Activated CD4-positive, alpha-beta T cell treated with anti-CD3 and anti-CD28 coated beads, Interleukin-10, Interleukin-2, amounts not matched to agents 100 ng/mL and 50 ng/mL, durations not matched to agents 16 hours and 8 hours (primary cell): ENCODE data around the gene ZP2.
"Not testable (repeated sequence)": the region's sequence is repeated elsewhere in the genome, so short reads cannot be mapped to it uniquely, and the experiment has no call there.

ENCODE experiments used
- DNase-seq: peaks from one replicate; pipeline ENCODE4 v3.0.0-alpha.2; 2020

ZP2 gene

DNA sequence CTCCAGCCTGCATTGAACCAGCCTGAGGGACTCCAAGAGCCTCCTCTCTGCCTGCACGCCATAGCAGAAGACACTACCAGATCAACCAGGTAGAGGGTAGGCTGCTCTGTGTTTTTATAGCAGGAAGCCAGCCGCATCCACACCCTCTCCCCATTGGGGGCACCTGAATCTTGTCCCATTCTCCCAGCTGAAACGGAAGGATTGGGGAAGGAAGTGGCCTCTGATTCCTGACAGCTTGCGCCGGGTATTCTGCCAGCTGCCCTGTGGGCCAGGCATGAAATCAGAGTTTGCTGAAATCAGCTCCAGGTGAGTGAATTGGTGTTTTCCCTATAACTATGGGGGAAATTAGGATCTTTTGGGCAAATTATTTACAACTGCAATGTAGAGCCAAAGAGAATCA, at the start of gene ZP2:
TSS of gene ZP2 (minus strand) at position 89 of the 400 bp plus-strand sequence. CDS start at position 62, 27 bp downstream.
- no peak for DNase-seq

- DNase-seq: no peak
Observed at GRCh38 chr16:21257284-21257683, 45.9 kb upstream of the ZP2 start.

GRCh38 chr16:21256636-21257035, 45.3 kb upstream of the ZP2 start:
- DNase-seq: no peak

- no peak for DNase-seq
Observed at GRCh38 chr16:21253470-21253869, 42.1 kb upstream of the ZP2 start.

DNA sequence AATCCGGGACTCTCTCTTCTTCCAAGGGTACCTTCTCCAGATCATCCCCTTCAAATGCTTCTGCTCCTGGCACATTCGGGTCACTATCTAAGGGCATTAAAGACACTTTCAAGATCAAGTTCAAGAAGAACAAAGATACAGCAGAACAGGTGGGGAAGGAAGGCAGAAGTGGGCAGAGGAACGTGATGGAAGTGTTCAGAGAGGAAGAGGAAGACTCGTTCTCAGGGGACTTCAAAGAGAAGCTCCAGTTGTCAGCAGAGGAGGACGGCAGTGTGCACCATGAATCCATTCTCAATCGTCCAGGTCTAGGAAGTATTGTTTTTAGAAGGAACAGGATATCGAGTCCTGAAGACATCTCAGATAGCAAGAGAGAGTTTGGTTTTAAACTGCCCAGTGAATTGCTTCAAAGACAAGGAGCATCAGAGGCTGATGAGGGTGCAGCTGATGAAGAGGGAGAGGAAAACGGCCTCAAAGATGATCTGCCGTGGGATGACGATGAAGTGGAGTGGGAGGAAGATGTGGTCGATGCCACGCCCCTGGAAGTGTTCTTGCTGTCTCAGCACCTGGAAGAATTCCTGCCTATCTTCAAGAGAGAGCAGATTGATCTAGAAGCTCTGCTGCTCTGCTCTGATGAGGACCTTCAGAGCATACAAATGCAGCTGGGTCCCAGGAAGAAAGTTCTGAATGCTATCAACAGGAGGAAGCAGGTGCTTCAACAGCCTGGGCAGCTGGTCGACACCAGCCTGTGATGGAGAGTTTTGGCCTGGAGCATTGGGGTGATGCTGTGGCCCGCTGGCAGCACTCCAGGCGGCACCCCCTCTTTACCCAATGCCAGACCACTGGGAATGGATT, 38.9 kb upstream of the ZP2 start:
- DNase-seq: no peak

DNA sequence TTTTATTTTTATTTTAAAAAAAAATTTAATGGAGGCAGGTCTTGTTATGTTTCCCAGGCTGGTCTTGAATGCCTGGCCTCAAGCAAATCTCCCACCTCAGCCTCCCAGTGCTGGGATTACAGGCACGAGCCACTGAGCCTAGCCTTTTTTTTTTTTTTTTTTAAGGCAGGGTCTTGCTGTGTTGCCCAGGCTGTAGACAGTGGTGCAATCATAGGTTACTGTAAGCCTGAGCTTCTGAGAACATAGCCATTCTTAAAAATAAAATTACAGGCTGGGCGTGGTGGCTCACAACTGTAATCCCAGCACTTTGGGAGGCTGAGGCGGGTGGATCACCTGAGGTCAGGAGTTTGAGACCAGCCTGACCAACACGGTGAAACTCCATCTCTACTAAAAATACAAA, 36.8 kb upstream of the ZP2 start:
- not testable (repeated sequence) for DNase-seq

DNA sequence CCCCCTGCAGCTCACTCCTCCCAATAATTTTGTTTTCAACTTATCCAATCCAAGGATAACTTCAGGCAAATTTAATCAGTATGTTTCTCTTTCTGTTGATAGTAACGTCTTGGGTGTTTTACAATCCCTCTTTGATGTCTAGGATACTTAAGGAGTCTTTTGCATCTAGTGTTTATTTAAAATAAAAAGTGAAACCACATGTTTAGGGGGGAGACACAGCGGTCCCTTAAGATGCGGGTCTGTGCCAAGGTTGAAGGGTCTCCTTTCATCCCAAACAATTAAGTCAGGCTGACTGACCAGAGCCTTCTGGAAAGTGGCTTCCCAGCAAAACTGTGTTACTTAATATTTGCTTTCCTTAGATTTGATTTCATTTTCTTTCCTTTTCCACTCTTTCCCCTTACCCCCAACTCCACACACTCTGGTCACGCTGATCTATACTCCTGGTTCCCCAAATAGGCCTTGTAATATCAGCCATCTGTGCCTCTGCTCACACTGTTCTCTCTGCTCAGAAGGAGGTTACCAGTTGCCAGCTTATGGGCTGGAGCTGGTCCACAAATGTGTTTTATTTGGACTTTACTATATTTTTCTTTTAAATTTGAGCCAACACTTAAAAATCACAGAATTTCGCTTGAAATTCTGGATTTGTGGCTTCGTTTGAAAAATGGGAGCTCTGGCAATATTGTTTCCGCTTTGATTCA, 33.3 kb upstream of the ZP2 start:
- no peak for DNase-seq

- no peak for DNase-seq
Observed at GRCh38 chr16:21242756-21243155, 31.4 kb upstream of the ZP2 start.

DNA sequence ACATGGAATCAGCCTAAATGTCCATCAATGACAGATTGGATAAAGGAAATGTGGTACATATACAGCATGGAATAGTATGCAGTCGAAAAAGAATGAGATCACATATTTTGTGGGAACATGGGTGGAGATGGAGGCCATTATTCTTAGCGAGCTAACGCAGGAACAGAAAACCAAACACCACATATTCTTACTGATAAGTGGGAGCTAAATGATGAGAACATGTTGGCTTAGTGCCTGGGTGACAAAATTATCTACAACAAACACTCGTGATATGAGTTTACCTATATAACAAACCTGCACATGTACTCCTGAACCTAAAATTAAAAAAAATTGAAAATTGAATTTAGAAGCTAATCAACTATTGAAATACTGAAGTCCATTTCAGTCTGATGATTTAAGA, 28.3 kb upstream of the ZP2 start:
- no peak for DNase-seq

DNA sequence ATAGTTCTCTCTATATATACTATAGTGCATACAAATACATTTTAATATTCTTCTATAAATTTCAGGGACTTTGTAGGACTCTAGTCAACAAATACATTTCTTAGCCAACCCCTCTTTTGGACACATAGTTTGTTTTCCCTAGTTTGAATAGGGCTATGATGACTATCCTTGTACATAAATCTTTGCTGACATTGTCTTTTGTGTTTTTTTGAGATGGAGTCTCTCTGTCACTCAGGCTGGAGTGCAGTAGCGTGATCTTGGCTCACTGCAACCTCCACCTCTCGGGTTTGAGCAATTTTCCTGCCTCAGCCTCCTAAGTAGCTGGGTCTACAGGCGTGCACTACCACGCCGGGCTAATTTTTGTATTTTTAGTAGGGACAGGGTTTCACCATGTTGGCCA, 25.5 kb upstream of the ZP2 start:
- no peak for DNase-seq

DNA sequence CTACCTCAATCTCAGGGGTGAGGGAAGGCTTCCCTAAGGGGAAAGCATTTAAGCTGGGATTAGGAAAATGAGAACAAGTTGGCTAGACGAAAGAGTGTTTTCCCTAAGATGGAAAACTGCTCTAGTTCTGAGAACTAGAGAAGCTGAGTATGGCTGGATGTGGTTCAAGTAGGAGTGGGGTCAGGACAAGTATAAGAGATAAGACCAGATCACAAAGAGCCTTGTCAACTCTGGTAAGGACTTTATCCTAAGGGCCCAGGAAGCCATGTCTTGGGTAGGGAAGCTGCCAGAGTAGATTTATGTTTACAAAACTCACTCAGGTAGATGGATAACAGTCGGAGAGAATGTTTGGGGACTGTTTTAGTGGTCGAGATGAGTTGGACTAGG, 23.8 kb upstream of the ZP2 start:
- no peak for DNase-seq

DNA sequence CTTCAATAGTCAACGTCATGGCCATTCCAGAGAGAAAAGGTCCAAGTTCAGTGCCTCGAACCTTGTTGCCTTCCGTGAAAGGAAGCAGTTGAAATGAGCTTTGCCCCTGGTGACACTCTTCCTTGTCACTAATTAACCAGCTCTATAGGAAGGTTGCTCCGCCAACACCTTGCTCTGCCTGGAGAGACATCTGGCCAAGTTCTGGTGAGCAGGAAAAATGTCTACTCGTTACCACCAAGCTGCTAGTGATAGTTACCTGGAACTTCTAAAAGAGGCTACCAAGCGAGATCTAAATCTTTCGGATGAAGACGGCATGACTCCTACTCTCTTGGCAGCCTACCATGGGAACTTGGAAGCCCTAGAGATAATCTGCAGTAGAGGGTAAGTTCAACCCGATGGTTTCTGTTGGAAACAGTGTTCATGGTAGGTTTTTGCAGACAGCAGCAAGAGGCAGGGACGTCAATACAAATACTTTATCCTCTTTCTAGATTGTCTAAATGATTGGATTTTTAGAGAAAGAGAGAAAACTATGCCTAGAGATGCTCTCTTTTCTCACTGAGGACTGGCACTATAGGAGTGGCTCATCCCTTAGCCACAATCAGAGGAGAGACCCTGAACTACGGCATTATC, 22.3 kb upstream of the ZP2 start, which contains the start of gene ANKS4B:
TSS of gene ANKS4B (plus strand) at position 179 of the 630 bp plus-strand sequence. CDS start at position 218, 39 bp downstream.
- DNase-seq: no peak

DNA sequence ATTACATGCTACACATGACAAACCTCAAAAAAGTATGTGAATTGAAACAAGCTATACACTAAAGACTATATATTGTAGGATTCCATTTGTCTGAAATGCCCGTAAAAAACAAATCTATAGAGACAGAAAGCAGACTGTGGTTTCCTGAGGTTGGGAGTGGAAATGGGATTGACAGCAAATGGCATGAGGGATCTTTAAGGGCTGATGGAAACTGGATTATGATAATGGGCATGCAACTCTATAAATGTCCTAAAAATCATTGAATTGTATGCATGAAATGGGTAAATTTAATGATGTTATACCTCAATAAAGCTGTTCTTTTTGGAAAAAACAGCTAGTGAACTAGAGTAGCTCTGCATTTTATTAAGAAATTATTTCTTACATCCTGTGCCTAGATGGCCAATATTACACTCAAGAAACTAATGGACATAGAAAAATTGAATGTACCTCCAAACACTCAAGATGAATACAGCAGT, 21.7 kb upstream of the ZP2 start:
- no peak for DNase-seq

- DNase-seq: no peak
Observed at GRCh38 chr16:21228361-21228872, 17.0 kb upstream of the ZP2 start.

- no peak for DNase-seq
Observed at GRCh38 chr16:21227866-21228265, 16.5 kb upstream of the ZP2 start.

- no peak for DNase-seq
Observed at GRCh38 chr16:21226749-21227148, 15.4 kb upstream of the ZP2 start.

DNA sequence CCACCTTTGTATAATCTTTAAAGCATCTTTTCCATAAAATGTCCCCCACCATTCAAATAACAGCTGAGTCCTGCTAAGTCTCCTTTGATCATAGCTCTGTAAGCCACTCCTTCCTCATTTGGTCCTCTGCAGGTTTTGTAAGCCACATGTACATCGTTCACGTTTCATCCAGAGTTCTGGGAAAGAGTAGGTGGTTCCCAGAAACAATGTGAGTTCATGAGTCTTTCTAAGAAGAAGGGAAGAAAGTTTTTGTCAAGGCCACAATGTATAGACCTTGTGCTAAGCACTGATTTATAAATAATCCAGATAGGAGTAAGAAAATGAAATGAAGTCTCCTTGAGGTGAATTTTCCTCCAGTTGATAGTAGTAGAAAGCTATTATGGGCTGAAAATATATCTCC, 13.4 kb upstream of the ZP2 start:
- DNase-seq: peak; percentile 25

GRCh38 chr16:21223787-21224186, 12.4 kb upstream of the ZP2 start:
- no peak for DNase-seq

GRCh38 chr16:21222495-21223337, 11.3 kb upstream of the ZP2 start:
- no peak for DNase-seq

- DNase-seq: no peak
Observed at GRCh38 chr16:21219551-21219950, 8.2 kb upstream of the ZP2 start.

DNA sequence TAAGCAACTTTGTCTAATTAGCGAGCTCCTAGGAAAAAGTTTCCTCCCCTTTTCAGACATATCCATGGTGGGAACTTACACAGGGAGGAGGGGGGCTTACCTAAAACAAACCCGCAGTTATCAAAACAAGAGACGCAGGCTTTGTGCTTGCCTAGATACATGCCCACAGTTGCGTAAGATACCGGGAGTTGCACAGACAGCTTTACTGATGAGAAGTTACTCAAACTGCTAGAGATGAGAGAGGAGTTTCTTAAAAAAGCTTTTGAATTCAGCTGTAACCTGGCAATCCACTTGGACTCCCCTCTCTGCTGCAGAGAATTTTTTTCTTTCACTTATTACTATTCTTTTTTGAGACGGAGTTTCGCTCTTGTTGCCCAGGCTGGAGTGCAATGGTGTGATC, 6.8 kb upstream of the ZP2 start:
- DNase-seq: no peak

DNA sequence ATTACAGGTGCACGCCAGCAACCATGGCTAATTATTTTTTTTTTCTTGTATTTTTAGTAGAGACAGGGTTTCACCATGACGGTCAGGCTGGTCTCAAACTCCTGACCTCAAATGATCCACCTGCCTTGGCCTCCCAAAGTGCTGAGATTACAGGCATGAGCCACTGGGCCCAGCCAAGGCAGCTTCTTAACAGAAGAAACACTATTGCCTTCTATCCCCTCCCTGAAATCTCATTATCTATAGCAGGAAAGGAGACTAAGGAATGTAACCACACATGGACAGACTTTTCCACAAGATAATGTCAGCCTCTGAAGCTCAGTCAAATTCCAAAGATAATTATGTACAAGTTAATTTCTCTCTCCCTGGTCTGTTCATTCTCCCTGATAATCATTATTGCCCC, 5.7 kb upstream of the ZP2 start:
- DNase-seq: no peak

- no peak for DNase-seq
Observed at GRCh38 chr16:21214086-21214485, 2.7 kb upstream of the ZP2 start.
